ENCODE results near the gene EID2B. TPM values are rescaled to one million over a fixed set of nuclear protein-coding genes. Genes with fewer than 3 reads are reported as not detected.
A peak's percentile ranks its signal among the peaks of the same experiment; 100 is the strongest.

EID2B gene
- total RNA-seq, result 18.9 TPM

GRCh38 chr19:39532233-39533002 lies at the start of gene EID2B:
Gene EID2B (minus strand): TSS chr19:39532852. CDS start chr19:39532802, 50 bp downstream.
- DNase-seq, result peak; percentile 79

GRCh38 chr19:39582442-39582841 lies 49.8 kb upstream of the EID2B start:
- no peak for DNase-seq

GRCh38 chr19:39568604-39569003 lies 36.0 kb upstream of the EID2B start:
- no peak for DNase-seq

- DNase-seq, result no peak
These were observed 33.4 kb upstream of the EID2B start for GRCh38 chr19:39566064-39566463.

- no peak for DNase-seq
These were observed 30.8 kb upstream of the EID2B start for GRCh38 chr19:39563408-39563807.

GRCh38 chr19:39558624-39559117 lies 26.0 kb upstream of the EID2B start:
- DNase-seq, result no peak

GRCh38 chr19:39557811-39558623 lies 25.4 kb upstream of the EID2B start:
- DNase-seq, result no peak

GRCh38 chr19:39555883-39556282 lies 23.2 kb upstream of the EID2B start:
- DNase-seq, result no peak

GRCh38 chr19:39554701-39555311 lies 22.2 kb upstream of the EID2B start:
- no peak for DNase-seq

GRCh38 chr19:39553082-39553652 lies 20.5 kb upstream of the EID2B start:
- no peak for DNase-seq

GRCh38 chr19:39550197-39550596 lies 17.5 kb upstream of the EID2B start:
- no peak for DNase-seq

GRCh38 chr19:39546599-39546998 lies 13.9 kb upstream of the EID2B start:
- no peak for DNase-seq

GRCh38 chr19:39544911-39545310 lies 12.3 kb upstream of the EID2B start:
- DNase-seq, result no peak

GRCh38 chr19:39544226-39544903 lies 11.7 kb upstream of the EID2B start:
- DNase-seq, result no peak

GRCh38 chr19:39543477-39543857 lies 10.8 kb upstream of the EID2B start:
- DNase-seq, result no peak

- no peak for DNase-seq
These were observed 9.6 kb upstream of the EID2B start for GRCh38 chr19:39542206-39542605.

- no peak for DNase-seq
These were observed 7.7 kb upstream of the EID2B start for GRCh38 chr19:39540333-39540673.

- peak; percentile 90 for DNase-seq
These were observed 7.1 kb upstream of the EID2B start, which contains the start of gene EID2 for GRCh38 chr19:39539518-39540332. Gene EID2 (minus strand): TSS chr19:39540161. CDS start chr19:39540079, 82 bp downstream.

- DNase-seq, result no peak
These were observed 6.5 kb upstream of the EID2B start for GRCh38 chr19:39539165-39539517.

- no peak for DNase-seq
These were observed 1.1 kb upstream of the EID2B start for GRCh38 chr19:39533791-39534190.

- no peak for DNase-seq
These were observed 406 bp upstream of the EID2B start for GRCh38 chr19:39533003-39533512.

Measured in occipital lobe (tissue), 2 donors.